Endodermal cell (in vitro differentiated cells): Measurements from ENCODE around the gene SCGB1C2. TPM values are rescaled to one million over a fixed set of nuclear protein-coding genes. Genes with fewer than 3 reads are reported as not detected.
"Not testable (repeated sequence)": the region's sequence is repeated elsewhere in the genome, so short reads cannot be mapped to it uniquely, and the experiment has no call there.

ENCODE experiments used
- DNase-seq: peaks from one replicate; pipeline ENCODE4 v3.0.0-alpha.2; 2017
- H3K27ac ChIP-seq: 2 replicates; pipeline ENCODE4 v1.5.1; 2013; ENCODE audit warnings: mild to moderate bottlenecking, low read depth, low read length, moderate library complexity
- H3K27me3 ChIP-seq: 2 replicates; pipeline ENCODE4 v1.6.1; 2013; ENCODE audit warnings: mild to moderate bottlenecking, low read length, moderate library complexity; ENCODE audit not compliant: insufficient read depth, control insufficient read depth, poor library complexity, severe bottlenecking
- H3K36me3 ChIP-seq: 2 replicates; pipeline ENCODE4 v1.7.0; 2013; ENCODE audit warnings: mild to moderate bottlenecking, low read length, moderate library complexity; ENCODE audit not compliant: control insufficient read depth, insufficient read depth
- H3K4me1 ChIP-seq: one replicate; pipeline ENCODE4 v1.7.0; 2013; ENCODE audit warnings: low read length; ENCODE audit not compliant: control insufficient read depth, insufficient read depth
- H3K4me3 ChIP-seq: 2 replicates; pipeline ENCODE4 v1.5.1; 2013; ENCODE audit warnings: mild to moderate bottlenecking, low read length, moderate library complexity
- H3K9ac ChIP-seq: 2 replicates; pipeline ENCODE4 v1.6.1; 2013; ENCODE audit warnings: mild to moderate bottlenecking, low read length, moderate library complexity; ENCODE audit not compliant: poor library complexity, severe bottlenecking; ENCODE audit errors: extremely low read depth
- H3K9me3 ChIP-seq: 2 replicates; pipeline ENCODE4 v1.6.1; 2013; ENCODE audit warnings: mild to moderate bottlenecking, low read length, moderate library complexity; ENCODE audit not compliant: control insufficient read depth
- H3K27ac Mint-ChIP-seq: 2 replicates; pipeline ENCODE4 v1.8.0; 2020; ENCODE audit warnings: mixed read lengths
- H3K27me3 Mint-ChIP-seq: 2 replicates; pipeline ENCODE4 v1.8.0; 2021; ENCODE audit warnings: mild to moderate bottlenecking, mixed read lengths; ENCODE audit not compliant: insufficient read depth
- H3K36me3 Mint-ChIP-seq: 2 replicates; pipeline ENCODE4 v1.8.0; 2020; ENCODE audit warnings: low read depth, mixed read lengths
- H3K4me1 Mint-ChIP-seq: 2 replicates; pipeline ENCODE4 v1.8.0; 2020; ENCODE audit warnings: mixed read lengths
- H3K4me3 Mint-ChIP-seq: 2 replicates; pipeline ENCODE4 v1.8.0; 2020; ENCODE audit warnings: mild to moderate bottlenecking, moderate library complexity, mixed read lengths
- H3K9me3 Mint-ChIP-seq: 2 replicates; pipeline ENCODE4 v1.8.0; 2020; ENCODE audit warnings: mild to moderate bottlenecking, mixed read lengths
- CTCF ChIP-seq: fragments of 200-600 bp; sonication (generic); conservative IDR thresholded peaks from 2 replicates; pipeline ENCODE4 v1.5.0; 2021; ENCODE audit warnings: antibody characterized with exemption, mild to moderate bottlenecking
- WGBS, 2 experiments: methylation state at CpG; one replicate each; pipeline versions ENCODE4 v1.1.5 to v1.1.7; 2013; ENCODE audit warnings: missing lambda C conversion rate in 2 of 2, mixed read lengths in 1 of 2; ENCODE audit not compliant: insufficient coverage in 1 of 2, insufficient read length in 1 of 2; 5-methylcytosine and 5-hydroxymethylcytosine counted together
- total RNA-seq, 2 donors: library from RNA; stranded (reverse); fragmentation: NEBNext Ultra II Directional in 1 of 2; extraction: Animal tissue kit (Norgen Biotek cat#: 25700) in 1 of 2; gene quantifications; 2 replicates in 1 of 2; 3 replicates in 1 of 2; pipeline ENCODE4 v1.2.1, GENCODE V29; 2021

Gene SCGB1C2
- total RNA-seq, 2 donors from 2014 or later: not detected

GRCh38 chr17:163514-164098 lies 26.2 kb downstream of the SCGB1C2 start:
- H3K9me3 Mint-ChIP-seq: no peaks in the 10 kb centered on the region
- no peak overlapping the region for H3K27ac Mint-ChIP-seq
- H3K4me3 Mint-ChIP-seq: no peak overlapping the region
- no peaks in the 10 kb centered on the region for H3K36me3 Mint-ChIP-seq
- no peak overlapping the region for H3K4me3 ChIP-seq
- H3K4me1 Mint-ChIP-seq: no peaks in the 10 kb centered on the region
- no peaks in the 10 kb centered on the region for H3K4me1 ChIP-seq
- H3K9me3 ChIP-seq: no peaks in the 10 kb centered on the region
- peak; percentile 78 for DNase-seq
- WGBS, 2 experiments: 81 to 89% methylated on average over 10 to 11 of the region's 11 CpGs
- H3K27me3 ChIP-seq: no peaks in the 10 kb centered on the region
- TF ChIP-seq CTCF: peak; percentile 64
- H3K36me3 ChIP-seq: no peaks in the 10 kb centered on the region
- H3K27me3 Mint-ChIP-seq: peaks cover 2% of the 10 kb centered on the region
- H3K27ac ChIP-seq: no peak overlapping the region
- H3K9ac ChIP-seq: no peak overlapping the region

GRCh38 chr17:164303-165235 lies 27.2 kb downstream of the SCGB1C2 start:
- Histone ChIP-seq H3K27ac (peak overlapping the region; percentile 24), H3K4me1 (no peaks in the 10 kb centered on the region), H3K4me3 (no peak overlapping the region), H3K9ac (no peak overlapping the region), H3K36me3 (no peaks in the 10 kb centered on the region), H3K9me3 (no peaks in the 10 kb centered on the region), H3K27me3 (no peaks in the 10 kb centered on the region)
- H3K36me3 Mint-ChIP-seq: no peaks in the 10 kb centered on the region
- H3K9me3 Mint-ChIP-seq: no peaks in the 10 kb centered on the region
- no peak overlapping the region for H3K4me3 Mint-ChIP-seq
- H3K27me3 Mint-ChIP-seq: peaks cover 2% of the 10 kb centered on the region
- WGBS, 2 experiments: 80 to 91% methylated on average over 6 to 16 of the region's 16 CpGs
- no peaks in the 10 kb centered on the region for H3K4me1 Mint-ChIP-seq
- peak; percentile 90 for DNase-seq
- TF ChIP-seq CTCF: peak; percentile 79
- H3K27ac Mint-ChIP-seq: no peak overlapping the region

- no peaks in the 10 kb centered on the region for H3K27me3 ChIP-seq
- Mint-ChIP-seq H3K27ac (no peak overlapping the region), H3K36me3 (no peaks in the 10 kb centered on the region)
These were observed 28.6 kb downstream of the SCGB1C2 start for GRCh38 chr17:165939-166338.

GRCh38 chr17:168614-169013 lies 31.2 kb downstream of the SCGB1C2 start:
- H3K27ac Mint-ChIP-seq, H3K36me3 Mint-ChIP-seq, H3K27ac ChIP-seq, H3K9ac ChIP-seq, H3K36me3 ChIP-seq, H3K4me1 ChIP-seq, DNase-seq, H3K27me3 Mint-ChIP-seq, H3K9me3 Mint-ChIP-seq, H3K9me3 ChIP-seq, H3K27me3 ChIP-seq, H3K4me3 ChIP-seq, H3K4me3 Mint-ChIP-seq, H3K4me1 Mint-ChIP-seq: not testable (repeated sequence)
- 72 to 95% methylated on average over 4 to 9 of the region's 11 CpGs for WGBS, 2 experiments

More at GRCh38 chr17:165939-166338, 28.6 kb downstream of the SCGB1C2 start:
- no peak for DNase-seq
- Histone ChIP-seq H3K4me3 (no peak overlapping the region), H3K4me1 (no peaks in the 10 kb centered on the region), H3K9me3 (no peaks in the 10 kb centered on the region), H3K9ac (no peak overlapping the region), H3K36me3 (no peaks in the 10 kb centered on the region), H3K27ac (no peak overlapping the region)
- no peaks in the 10 kb centered on the region for H3K4me1 Mint-ChIP-seq
- H3K4me3 Mint-ChIP-seq: no peak overlapping the region
- no peaks in the 10 kb centered on the region for H3K9me3 Mint-ChIP-seq
- TF ChIP-seq CTCF: no peak
- H3K27me3 Mint-ChIP-seq: peaks cover 2% of the 10 kb centered on the region
- 90 to 92% methylated on average over 6 to 14 of the region's 14 CpGs for WGBS, 2 experiments
